Inferior parietal cortex (tissue), 1 donor: ENCODE data around the gene ZNF516.

Source experiments
- DNase-seq: peaks from one replicate; pipeline ENCODE4 v3.0.0-alpha.2; 2016; ENCODE audit errors: extremely low spot score

The ZNF516 gene

GRCh38 chr18:76507830-76508385 lies 12.9 kb upstream of the ZNF516 start:
- DNase-seq, result no peak

- no peak for DNase-seq
Measured at GRCh38 chr18:76506974-76507764, 12.1 kb upstream of the ZNF516 start.

- no peak for DNase-seq
Measured at GRCh38 chr18:76506395-76506794, 11.4 kb upstream of the ZNF516 start.

DNA sequence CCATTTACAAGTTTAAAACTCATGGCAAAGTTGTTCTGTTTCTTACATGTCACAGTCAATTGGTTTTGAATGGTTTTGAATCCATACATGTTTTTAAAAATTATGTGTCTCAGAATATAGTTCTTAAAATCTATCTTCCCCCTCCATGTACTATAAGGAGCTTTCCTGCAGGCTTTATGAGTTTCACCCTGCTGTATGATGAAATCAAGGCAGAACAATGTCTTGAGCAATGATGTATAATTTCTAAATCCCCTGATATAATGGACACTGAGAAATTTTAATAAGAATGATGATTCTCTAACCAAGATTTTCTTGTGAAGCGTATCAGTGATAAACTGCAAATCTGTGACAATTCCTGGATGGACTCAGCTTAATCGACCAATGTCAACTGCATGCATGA lies 10.6 kb upstream of the ZNF516 start:
- no peak for DNase-seq

DNA sequence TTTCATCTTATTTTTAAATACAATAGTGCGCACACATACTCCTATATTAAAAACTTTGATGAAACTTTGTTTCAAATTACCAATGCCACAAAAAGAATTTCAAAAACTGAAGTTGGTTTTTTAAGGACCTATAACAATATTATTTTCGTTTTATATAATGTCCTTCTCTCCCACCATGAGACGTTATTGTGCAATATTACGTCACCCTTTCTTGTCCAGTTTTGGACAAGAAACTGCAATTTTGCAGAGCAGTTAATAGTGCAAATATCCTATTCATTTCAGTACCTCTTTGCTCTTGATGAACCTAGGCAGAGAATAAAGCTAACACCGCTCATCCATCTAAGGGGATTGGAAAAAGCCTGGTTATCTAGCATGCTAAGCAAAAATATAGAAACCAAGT lies 9.7 kb upstream of the ZNF516 start:
- DNase-seq, result no peak

- DNase-seq, result no peak
Measured at GRCh38 chr18:76503649-76504386, 8.8 kb upstream of the ZNF516 start.

- DNase-seq, result no peak
Measured at GRCh38 chr18:76502551-76502950, 7.5 kb upstream of the ZNF516 start.

DNA sequence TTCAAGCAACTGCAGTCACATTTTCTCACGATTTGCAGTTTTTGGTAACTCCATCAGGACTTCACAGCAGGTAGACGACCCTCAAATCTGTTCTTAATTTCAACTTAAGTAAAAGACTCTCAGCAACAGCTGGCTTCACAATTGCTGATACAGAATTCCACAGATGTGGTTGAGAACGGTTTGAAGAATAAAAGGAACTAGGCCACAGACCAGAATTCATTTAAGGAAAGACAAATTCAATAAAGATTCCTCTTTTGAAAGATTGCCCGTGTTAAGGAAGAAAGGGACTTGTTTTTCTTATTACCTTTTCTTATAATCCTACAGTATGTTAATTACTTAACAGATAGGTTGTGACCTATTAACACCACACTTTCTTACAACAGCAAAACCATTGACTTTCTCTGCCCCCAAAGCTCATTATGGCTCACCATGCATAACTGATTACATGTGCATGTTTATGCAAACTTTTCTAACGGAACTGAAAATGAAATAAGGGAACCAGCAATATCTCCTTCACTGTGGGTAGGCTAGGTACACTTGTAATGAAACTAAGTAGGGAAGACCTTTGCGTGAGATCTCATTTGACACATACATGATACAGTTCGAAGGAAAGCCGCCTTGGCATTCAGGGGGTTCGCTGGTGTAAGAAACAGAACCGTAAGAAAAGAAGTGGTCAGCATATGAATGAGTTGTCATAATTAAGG lies 4.7 kb upstream of the ZNF516 start:
- no peak for DNase-seq

GRCh38 chr18:76499021-76499420 lies 4.0 kb upstream of the ZNF516 start:
- no peak for DNase-seq

GRCh38 chr18:76498064-76498463 lies 3.0 kb upstream of the ZNF516 start:
- DNase-seq, result no peak

GRCh38 chr18:76497021-76497420 lies 2.0 kb upstream of the ZNF516 start:
- DNase-seq, result no peak

- DNase-seq, result no peak
Measured at GRCh38 chr18:76496194-76496890, 1.3 kb upstream of the ZNF516 start.

GRCh38 chr18:76495435-76496193 lies 572 bp upstream of the ZNF516 start:
- DNase-seq, result no peak

GRCh38 chr18:76494231-76495005 lies 624 bp downstream of the ZNF516 start:
- DNase-seq, result no peak

DNA sequence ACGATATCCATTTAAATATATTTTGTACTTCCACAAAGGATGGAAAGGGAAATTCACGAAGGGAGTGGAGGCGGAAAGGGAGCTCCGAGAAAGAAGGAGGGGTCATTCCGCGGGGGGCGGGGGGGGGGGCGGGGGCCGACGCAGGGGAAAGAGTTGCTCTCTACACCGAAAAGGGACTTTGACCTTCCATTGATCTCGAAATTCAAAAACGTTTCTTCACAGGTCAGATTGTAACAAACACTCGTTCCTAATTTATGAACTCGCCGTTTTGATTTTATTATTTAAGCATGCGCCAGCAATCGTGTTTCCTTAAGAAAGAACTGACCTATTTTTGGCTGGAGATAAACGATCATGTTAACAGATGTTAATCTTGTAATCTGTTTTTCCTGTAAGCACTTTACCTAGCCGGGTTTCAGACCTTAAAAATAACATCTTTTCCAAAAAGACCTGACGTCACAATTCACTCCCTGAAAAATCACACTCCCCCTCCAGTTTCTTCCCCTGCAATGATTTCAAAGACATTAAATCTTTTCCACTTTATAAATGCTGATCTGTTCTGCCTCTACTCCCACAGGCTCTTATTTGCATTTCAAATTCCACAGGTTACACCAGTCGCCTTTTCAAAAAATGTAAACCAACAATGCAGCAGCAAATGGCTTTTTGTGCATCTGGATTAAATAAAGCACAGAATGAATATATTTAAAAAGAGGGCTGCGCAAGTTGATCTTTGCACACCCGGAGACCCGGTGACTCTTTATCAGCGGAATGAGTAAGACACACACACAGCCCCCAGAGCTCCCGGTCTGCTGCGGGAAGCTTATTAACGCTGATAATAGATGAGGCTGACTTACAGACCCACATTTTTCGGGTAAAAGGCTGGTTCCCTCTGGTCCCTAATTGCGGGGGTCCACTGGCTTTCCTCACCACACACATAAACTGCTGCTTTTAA lies 1.6 kb downstream of the ZNF516 start:
- DNase-seq, result peak; percentile 47

DNA sequence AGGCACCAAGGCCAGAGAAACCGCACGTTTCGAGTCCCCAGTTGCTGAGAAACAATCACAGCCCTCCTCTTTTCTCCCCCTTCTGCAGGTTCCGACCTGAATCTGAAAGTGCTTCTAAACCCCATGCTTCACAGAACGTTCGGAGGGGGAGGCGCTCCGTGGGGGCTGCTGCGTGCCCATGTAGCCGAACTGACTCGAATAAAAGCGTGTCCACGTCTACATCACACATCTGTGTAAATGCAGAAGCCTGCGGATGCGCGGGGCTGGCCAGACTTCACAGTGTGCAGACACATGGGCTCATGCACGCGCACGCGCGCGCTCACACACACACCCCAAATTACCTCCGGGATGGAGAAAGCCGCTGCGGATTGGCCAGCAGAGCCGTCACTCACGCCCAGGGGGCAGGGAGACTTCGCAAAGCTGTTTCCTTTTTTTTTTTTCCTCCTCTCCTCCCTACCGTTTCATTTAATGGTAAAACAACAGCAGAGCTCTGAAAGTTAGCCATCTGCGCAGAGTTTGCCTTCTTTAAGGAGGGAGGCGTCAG lies 2.3 kb downstream of the ZNF516 start:
- peak; percentile 94 for DNase-seq

DNA sequence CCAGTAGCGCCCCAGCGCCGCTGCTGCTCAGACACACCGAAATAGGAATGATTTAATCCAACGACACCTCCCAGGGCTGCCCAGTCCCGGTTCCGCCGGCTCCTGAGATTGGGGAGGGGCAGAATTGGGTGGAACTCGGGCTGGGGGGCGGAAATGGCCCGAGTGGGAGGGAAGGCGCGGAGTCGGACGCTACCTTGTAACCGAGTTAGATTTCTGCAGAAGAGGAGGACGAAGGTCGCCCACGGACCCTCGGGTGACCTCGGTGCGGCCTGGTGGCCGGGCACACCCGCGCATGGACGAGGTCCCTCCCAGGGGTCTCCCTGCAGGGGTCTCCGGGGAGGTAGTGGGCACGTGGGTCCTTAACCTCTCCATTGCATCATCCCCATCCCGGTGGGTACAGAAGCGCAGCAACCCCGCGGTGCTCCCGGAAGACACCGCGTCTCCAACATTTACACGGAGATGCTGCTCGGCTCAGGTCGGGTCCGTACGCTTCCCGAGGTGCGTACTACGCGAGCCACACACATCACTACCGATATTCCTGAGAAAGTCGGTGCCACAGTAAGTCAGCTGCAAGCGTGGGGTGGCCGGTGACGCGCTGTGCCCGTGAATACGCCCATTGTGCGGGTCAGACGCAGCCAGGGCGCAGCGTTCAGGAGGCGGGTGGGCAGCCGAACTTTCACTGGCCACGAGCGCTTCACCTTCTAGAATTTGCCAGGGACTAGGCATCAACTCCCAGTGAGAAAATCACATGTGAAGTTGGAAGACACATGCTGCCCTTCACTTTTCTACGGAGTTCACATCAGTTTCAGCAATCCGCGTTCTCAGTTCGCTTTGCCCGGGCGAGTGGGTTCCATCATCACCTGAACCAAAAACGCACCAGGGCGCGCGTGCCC lies 3.0 kb downstream of the ZNF516 start:
- DNase-seq, result no peak

DNA sequence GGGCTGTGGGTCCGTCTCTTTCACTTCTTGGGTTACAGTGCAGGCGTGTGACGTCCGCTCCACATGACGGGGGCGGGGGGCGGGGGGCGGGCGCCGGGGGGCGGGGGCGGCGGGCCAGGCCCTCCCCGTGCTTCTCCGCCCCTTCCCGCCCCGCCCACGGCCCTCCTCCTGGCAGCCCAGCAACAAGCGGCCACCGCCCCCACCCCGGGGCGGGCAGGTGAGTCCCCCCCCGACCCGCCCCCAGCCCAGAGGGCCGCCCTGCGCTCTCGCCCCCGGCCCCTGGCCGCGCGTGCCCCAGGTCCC lies 3.6 kb downstream of the ZNF516 start:
- no peak for DNase-seq
